NT2/D1 (cell line): ENCODE data around the gene TRPV4.
"Not testable (repeated sequence)": the region's sequence is repeated elsewhere in the genome, so short reads cannot be mapped to it uniquely, and the experiment has no call there.

Experiments used
- DNase-seq: peaks from one replicate; pipeline ENCODE4 v3.0.0-alpha.2; 2011; ENCODE audit warnings: low read depth, low spot score
- H3K27me3 ChIP-seq: 2 replicates; pipeline ENCODE4 v1.6.0; 2011; ENCODE audit warnings: mild to moderate bottlenecking; ENCODE audit not compliant: insufficient read length, insufficient read depth
- H3K36me3 ChIP-seq: 2 replicates; pipeline ENCODE4 v1.6.1; 2011; ENCODE audit warnings: mild to moderate bottlenecking, low read length, mixed read lengths; ENCODE audit not compliant: insufficient read depth, insufficient read length
- H3K4me1 ChIP-seq: 2 replicates; pipeline ENCODE4 v1.5.1; 2011; ENCODE audit not compliant: insufficient read depth, insufficient read length
- H3K4me3 ChIP-seq: 2 replicates; pipeline ENCODE4 v1.5.1; 2011; ENCODE audit warnings: low read depth; ENCODE audit not compliant: insufficient read length
- H3K9ac ChIP-seq: 2 replicates; pipeline ENCODE4 v1.6.0; 2011; ENCODE audit warnings: low read depth; ENCODE audit not compliant: insufficient read length
- H3K9me3 ChIP-seq: 2 replicates; pipeline ENCODE4 v1.5.1; 2011; ENCODE audit warnings: mild to moderate bottlenecking, low read length; ENCODE audit not compliant: insufficient read depth
- SUZ12 ChIP-seq: IDR thresholded peaks from 2 replicates; pipeline ENCODE4 v1.6.1; 2011; ENCODE audit not compliant: insufficient read length, insufficient read depth; ENCODE audit errors: extremely low read depth
- YY1 ChIP-seq: IDR thresholded peaks from 2 replicates; pipeline ENCODE4 v1.6.1; 2011; ENCODE audit not compliant: insufficient read length, insufficient read depth
- ZNF274 ChIP-seq: IDR thresholded peaks from 2 replicates; pipeline ENCODE4 v1.6.1; 2011; ENCODE audit warnings: mild to moderate bottlenecking, low read depth, low read length

Gene TRPV4

DNA sequence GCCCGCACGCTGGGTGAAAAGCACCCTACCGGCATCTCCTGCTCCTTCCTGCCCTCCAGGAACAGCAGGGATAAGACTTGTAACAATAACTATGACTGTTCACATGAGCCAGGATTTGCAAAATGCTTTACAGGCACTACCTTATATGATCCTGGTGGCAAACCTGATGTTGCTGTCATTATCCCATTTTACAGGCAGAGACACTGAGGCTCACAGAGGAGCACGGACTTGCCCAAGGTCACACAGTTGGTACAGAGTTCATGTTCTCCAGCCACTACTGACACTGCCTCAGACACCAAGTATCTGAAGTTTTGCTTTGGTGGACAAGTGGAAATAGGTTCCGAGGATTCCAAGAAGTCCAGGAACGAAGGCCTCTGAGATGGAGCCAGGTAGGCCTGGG, 24.5 kb upstream of the TRPV4 start:
- H3K27me3 ChIP-seq: no peaks in the 10 kb centered on the region
- no peaks in the 10 kb centered on the region for H3K9me3 ChIP-seq
- no peak overlapping the region for H3K4me3 ChIP-seq
- TF ChIP-seq YY1 (no peak), SUZ12 (no peak), ZNF274 (no peak)
- no peak overlapping the region for H3K9ac ChIP-seq
- DNase-seq: no peak
- H3K4me1 ChIP-seq: no peaks in the 10 kb centered on the region
- peaks cover 55% of the 10 kb centered on the region for H3K36me3 ChIP-seq

DNA sequence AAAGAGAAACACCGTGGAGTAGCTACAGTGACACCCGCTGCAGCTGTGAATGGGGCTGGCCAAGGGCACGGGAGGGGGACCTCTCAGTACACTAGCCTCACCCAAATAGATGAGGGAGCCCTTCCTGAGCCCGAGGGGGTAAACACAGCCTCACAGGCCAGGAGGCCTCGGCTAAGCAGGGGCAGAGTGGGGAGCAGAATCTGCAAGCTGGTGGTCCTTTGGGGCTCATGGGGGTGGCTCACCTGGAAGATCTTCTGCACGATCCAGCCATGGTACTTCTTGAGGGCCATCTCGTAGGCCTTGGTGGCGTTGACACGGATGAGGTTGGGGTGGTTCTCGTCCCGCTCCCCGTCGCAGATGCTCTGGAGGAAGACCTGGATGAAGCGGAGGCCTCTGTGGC, 22.2 kb upstream of the TRPV4 start:
- no peak overlapping the region for H3K9ac ChIP-seq
- peaks cover 56% of the 10 kb centered on the region for H3K36me3 ChIP-seq
- DNase-seq: no peak
- H3K4me3 ChIP-seq: no peak overlapping the region
- H3K27me3 ChIP-seq: no peaks in the 10 kb centered on the region
- TF ChIP-seq ZNF274: no peak
- no peak for TF ChIP-seq YY1
- no peak for TF ChIP-seq SUZ12
- no peaks in the 10 kb centered on the region for H3K9me3 ChIP-seq
- no peaks in the 10 kb centered on the region for H3K4me1 ChIP-seq

DNA sequence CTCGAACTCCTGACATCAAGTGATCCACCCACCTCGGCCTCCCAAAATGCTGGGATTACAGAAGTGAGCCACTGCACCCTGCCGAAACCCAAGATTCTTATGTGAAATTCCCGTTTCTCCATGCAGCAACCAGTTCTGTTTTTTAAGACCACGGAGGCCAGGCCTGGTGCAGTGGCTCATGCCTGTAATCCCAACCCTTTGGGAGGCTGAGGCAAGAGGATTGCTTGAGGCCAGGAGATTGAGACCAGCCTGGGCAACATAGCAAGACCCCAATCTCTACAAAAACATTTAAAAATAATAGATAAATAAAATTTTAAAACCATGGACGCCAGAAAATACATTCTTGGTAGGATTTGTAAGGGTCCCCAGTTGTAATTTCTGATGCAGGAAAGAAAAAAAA, 17.3 kb upstream of the TRPV4 start:
- H3K4me3 ChIP-seq, H3K27me3 ChIP-seq, DNase-seq, H3K9ac ChIP-seq, H3K9me3 ChIP-seq, H3K4me1 ChIP-seq: not testable (repeated sequence)
- peaks cover 26% of the 10 kb centered on the region for H3K36me3 ChIP-seq

DNA sequence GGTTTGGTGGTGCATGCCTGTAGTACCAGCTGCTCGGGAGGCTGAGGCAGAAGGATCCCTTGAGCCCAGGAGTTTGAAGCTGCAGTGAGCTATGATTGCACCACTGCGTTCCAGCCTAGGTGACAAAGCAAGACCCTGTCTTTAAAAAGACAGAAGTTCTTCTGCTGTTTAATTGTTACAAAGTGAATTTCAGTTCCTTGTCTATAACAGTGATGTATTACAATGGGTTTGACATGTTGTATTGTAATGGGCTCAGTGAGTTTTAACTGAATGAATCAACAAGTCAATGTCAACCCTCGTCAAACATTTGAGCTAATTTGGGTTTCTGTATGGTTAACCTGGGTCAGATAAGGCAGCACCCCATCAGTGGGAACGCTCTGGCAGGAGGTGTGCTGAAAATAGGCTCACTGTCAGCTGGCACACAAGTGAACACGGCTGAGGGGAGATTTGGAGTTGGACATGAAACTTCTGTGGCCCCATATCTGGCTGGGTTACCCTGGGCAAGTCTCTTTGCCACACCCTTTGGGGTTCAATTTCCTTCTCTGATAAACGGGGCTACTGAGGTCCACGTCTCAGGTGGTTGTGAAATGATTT, 14.0 kb upstream of the TRPV4 start:
- Histone ChIP-seq H3K4me1 (no peaks in the 10 kb centered on the region), H3K4me3 (no peak overlapping the region), H3K36me3 (peaks cover 6% of the 10 kb centered on the region), H3K27me3 (no peaks in the 10 kb centered on the region), H3K9ac (no peak overlapping the region), H3K9me3 (no peaks in the 10 kb centered on the region)
- TF ChIP-seq ZNF274 (no peak), YY1 (no peak), SUZ12 (no peak)
- DNase-seq: no peak

DNA sequence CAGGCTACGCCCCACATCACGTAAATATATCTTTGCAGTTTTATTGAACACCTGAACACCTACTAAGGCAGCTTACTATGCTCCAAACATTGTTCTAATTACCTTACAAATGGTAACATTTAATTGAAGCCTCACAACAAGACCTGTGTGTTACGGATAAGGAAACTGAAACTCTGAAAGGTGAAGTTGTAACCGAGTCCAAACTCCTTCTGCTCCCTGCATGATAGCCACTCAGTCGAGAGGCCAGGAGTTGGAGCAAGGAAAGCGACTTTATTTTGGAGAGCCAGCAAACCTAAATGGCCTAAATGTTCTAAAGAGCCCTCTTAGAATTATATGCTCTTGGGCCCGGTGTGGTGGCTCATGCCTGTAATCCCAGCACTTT, 12.6 kb upstream of the TRPV4 start:
- H3K4me3 ChIP-seq: no peak overlapping the region
- peaks cover under 1% of the 10 kb centered on the region for H3K36me3 ChIP-seq
- DNase-seq: no peak
- H3K4me1 ChIP-seq: peaks cover 5% of the 10 kb centered on the region
- H3K9me3 ChIP-seq: no peaks in the 10 kb centered on the region
- no peak overlapping the region for H3K9ac ChIP-seq
- no peaks in the 10 kb centered on the region for H3K27me3 ChIP-seq
- TF ChIP-seq ZNF274: no peak
- TF ChIP-seq SUZ12: no peak
- no peak for TF ChIP-seq YY1

DNA sequence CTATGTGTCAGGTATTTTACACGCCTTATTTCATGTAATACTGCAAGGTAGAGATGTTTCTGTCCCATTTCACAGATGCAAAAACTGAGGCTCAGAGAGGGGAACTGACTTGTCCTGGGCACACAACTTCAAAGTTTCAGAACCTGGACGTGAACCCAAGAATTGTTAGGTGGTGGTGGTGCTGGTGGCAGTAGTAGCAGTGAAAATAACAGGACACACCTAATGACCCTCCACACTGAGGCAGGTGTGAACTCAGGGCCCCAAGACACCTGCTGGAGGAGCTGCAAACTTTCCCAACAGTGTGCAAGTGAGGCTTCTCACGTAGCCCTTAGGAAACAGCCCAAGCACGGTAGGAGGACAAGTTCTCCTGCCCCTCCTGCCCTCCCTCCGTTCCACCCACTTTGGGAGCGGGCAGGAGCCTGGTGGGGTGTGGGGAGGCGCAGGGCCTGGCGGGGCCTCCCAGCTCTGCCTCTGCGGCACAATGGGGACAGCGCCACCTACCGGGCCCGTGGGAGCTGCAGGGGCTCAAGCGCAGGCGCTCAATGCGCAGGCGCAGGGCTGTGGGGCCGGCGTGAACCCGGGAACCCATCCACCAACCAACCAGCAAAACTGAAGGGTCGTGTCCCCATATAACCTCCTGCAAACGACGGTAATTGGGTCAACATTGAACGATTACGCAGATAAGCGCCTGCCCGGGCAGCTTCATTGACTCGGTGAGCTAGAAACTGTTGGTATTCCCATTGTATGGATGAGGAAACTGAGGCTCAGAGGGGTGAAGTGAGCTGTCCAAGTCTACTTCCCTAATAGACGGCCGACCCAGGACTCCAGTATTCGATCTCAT, 12.0 kb upstream of the TRPV4 start:
- peak; percentile 84 for DNase-seq
- no peaks in the 10 kb centered on the region for H3K27me3 ChIP-seq
- no peaks in the 10 kb centered on the region for H3K9me3 ChIP-seq
- no peak overlapping the region for H3K4me3 ChIP-seq
- H3K4me1 ChIP-seq: peaks cover 11% of the 10 kb centered on the region
- no peaks in the 10 kb centered on the region for H3K36me3 ChIP-seq
- no peak overlapping the region for H3K9ac ChIP-seq
- TF ChIP-seq YY1 (no peak), ZNF274 (no peak), SUZ12 (no peak)

DNA sequence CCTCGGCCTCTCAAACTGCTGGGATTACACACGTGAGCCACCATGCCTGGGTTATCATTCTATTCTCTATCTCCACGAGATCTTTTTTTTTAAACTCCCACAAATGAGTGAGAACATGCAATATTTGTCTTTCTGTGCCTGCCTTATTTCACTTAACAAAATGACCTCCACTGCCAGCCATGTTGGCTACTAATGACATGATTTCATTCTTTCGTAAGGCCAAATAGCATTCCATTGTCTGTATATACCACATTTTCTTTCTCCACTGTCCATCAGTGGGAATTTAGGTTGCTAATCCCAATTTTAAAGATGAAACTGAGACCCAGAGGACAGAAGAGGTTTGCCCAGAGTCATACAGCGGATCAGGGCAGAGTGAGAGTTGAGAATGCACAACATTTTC, 10.9 kb upstream of the TRPV4 start:
- Histone ChIP-seq H3K4me3 (no peak overlapping the region), H3K27me3 (no peaks in the 10 kb centered on the region), H3K9ac (no peak overlapping the region), H3K36me3 (no peaks in the 10 kb centered on the region), H3K4me1 (peaks cover 14% of the 10 kb centered on the region), H3K9me3 (no peaks in the 10 kb centered on the region)
- DNase-seq: no peak
- no peak for TF ChIP-seq SUZ12
- no peak for TF ChIP-seq YY1
- TF ChIP-seq ZNF274: no peak
